GM12864 (cell line): Measurements from ENCODE around the gene CD80.
"Not testable (repeated sequence)": the region's sequence is repeated elsewhere in the genome, so short reads cannot be mapped to it uniquely, and the experiment has no call there.

Source experiments
- DNase-seq: peaks from one replicate; pipeline ENCODE4 v3.0.0-alpha.2; 2011; ENCODE audit warnings: low read depth
- H3K4me3 ChIP-seq: 2 replicates; pipeline ENCODE4 v1.5.1; 2011; ENCODE audit warnings: mild to moderate bottlenecking, low read depth, low read length, control low read depth
- TF ChIP-seq, protein P1 (sequence below): IDR thresholded peaks from 2 replicates; pipeline ENCODE4 v1.5.1; 2011; ENCODE audit warnings: low read depth, mild to moderate bottlenecking, moderate library complexity, low read length, control low read depth, inconsistent platforms; ENCODE audit errors: missing control alignments

CD80 gene

DNA sequence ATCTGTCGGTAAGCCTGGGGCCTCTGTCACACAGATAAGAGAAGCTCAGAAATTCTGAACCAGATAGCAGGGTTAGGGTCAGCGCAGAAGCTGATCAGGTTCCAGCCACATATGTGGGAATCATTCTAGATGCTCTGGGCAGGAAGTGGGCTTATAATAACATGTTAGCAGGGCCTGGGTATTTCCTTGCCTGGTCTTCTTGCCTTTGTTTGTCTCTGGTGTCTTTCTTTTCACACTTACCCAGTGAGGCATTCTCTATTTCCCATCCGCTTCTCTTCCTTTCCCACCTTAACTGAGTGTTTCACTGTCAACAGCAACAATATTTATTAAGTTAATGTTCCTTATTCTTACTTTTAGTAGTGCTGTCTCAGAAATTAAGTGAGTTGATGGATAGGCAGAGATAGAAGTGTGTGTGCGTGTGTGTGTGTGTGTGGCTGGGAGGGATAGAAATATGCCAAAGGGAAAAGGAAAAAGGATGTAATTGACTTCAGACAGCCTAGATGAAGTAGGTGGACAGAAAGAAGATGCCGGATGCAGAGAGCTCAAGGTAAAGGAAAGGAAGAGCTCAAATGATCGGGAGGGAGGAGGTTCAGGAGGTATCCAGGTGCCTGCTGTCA, 40.3 kb upstream of the CD80 start:
- DNase-seq: no peak
- H3K4me3 ChIP-seq: peak overlapping the region; percentile 22; the same call in 1 of the 2 replicates
- TF ChIP-seq, protein P1, sequence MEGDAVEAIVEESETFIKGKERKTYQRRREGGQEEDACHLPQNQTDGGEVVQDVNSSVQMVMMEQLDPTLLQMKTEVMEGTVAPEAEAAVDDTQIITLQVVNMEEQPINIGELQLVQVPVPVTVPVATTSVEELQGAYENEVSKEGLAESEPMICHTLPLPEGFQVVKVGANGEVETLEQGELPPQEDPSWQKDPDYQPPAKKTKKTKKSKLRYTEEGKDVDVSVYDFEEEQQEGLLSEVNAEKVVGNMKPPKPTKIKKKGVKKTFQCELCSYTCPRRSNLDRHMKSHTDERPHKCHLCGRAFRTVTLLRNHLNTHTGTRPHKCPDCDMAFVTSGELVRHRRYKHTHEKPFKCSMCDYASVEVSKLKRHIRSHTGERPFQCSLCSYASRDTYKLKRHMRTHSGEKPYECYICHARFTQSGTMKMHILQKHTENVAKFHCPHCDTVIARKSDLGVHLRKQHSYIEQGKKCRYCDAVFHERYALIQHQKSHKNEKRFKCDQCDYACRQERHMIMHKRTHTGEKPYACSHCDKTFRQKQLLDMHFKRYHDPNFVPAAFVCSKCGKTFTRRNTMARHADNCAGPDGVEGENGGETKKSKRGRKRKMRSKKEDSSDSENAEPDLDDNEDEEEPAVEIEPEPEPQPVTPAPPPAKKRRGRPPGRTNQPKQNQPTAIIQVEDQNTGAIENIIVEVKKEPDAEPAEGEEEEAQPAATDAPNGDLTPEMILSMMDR: no peak

DNA sequence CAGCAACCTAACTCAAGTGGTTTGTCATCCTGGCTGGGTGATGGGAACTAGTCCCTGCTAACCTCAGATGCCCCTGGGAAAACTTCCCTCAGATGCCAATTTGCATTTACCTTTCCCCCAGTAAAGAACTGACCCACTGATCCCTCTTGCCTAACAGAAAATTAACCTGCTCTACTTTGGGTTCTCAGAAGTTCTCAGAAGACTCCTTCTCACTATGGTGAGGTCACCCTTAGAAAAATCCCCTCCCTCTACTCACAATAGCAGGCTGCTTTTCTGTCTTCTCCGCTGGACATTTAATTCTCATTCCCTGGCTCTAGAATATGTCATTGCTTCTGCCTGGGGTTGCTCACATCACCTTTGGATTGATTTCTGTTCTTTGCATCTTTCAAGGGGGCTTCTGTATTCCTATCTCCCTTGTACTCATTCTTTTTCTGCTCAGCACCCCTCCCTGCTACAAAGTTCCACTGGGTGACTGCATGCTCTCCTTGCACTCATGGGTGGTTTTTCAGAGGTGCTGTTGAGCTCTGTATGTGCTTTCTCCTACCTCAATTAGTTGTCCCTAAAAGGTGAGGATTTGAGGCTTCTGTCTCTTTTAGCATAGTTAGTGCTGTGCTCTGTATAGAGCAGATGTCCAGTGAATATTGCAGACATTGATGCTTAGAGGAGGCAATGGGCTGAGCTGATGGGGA, 39.1 kb upstream of the CD80 start:
- DNase-seq: peak; percentile 53
- TF ChIP-seq, protein P1: no peak
- H3K4me3 ChIP-seq: peak overlapping the region; percentile 26; the same call in 1 of the 2 replicates

- DNase-seq: no peak
- peak within 1 kb of the TSS; percentile 26; the same call in 1 of the 2 replicates for H3K4me3 ChIP-seq
- TF ChIP-seq, protein P1: no peak
Measured at GRCh38 chr3:119597548-119598288, 38.3 kb upstream of the CD80 start, which contains the start of gene PLA1A. PLA1A (plus strand) TSS chr3:119597885; CDS start chr3:119597914, 29 bp downstream.

DNA sequence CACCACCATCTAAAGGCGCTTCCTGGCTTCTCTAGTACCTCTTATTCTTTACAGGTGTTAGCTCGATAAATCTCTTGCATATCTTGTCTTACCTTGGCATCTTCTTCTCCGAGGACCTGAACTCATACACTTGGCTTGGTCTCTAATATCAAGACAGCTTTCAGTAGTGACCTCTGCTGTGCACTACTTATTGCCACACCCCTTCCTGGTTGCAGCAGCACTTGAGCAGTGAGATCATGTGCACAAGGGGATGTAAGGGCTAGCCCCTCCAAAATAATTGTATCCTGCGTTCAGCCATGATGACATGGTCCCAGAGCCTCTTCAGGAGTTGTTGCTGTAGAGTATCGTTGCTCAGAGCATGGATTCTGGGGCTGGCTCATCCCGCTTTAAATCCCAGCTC, 37.0 kb upstream of the CD80 start:
- DNase-seq: no peak
- no peak overlapping the region for H3K4me3 ChIP-seq
- TF ChIP-seq, protein P1: no peak

DNA sequence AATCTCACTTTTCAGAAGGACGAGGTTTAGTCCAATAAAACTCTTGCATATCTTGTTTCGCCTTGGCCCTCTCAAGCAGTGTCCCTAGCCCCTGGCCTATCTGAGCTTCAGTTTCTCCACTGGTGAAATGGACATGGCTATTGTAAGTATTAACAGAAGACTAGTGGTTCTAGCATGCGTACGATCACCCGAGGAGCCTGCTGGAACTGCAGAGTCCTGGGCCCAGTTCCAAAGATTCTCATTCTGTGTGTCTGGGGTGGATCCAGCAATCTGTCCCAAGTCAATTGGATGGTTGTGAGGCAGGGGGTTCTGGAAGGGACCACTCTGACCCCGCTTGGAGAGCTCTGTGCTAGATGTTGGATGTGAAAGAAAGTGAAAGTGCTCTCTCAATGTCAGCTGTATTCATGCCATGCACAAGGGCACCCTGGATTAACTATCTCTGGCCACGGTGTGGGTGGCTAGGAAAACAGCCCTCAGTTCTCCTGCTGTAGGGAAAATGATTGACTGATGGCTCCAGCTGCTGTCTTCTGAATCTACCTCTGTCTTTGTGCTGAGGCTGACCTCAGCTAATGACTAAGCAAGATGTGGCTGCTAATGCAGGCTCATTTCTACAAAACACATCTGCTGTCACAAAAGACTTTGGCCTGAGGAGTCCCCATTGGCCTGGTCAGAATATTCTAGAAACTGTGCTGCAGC, 36.4 kb upstream of the CD80 start:
- H3K4me3 ChIP-seq: no peak overlapping the region
- TF ChIP-seq, protein P1: no peak
- no peak for DNase-seq

DNA sequence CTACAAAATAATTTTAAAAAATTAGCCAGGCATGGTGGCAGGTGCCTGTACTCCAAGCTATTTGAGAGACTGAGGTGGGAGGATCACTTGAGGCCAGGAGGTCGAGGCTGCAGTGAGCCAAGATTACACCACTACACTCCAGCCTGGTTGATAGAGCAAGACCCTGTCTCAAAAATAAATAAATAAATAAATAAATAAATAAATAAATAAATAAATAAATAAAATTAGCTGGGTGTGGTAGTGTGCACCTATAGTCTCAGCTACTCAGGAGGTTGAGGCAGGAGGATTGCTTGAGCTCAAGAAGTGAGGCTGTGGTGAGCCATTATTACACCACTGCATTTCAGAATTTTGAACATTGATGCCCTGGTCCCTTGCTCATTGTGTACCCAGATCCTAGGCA, 35.5 kb upstream of the CD80 start:
- not testable (repeated sequence) for DNase-seq, H3K4me3 ChIP-seq

GRCh38 chr3:119594066-119594465, 34.7 kb upstream of the CD80 start:
- DNase-seq: no peak
- no peak overlapping the region for H3K4me3 ChIP-seq
- TF ChIP-seq, protein P1: no peak
